ENCODE results near the gene WEE2. TPM values are rescaled to one million over a fixed set of nuclear protein-coding genes. Genes with fewer than 3 reads are reported as not detected.

The WEE2 gene
- total and polyA plus RNA-seq, 9 of the 15 experiments (the other 6 are each of a cell fraction or from before 2014, with no cell fraction given), result not detected

DNA sequence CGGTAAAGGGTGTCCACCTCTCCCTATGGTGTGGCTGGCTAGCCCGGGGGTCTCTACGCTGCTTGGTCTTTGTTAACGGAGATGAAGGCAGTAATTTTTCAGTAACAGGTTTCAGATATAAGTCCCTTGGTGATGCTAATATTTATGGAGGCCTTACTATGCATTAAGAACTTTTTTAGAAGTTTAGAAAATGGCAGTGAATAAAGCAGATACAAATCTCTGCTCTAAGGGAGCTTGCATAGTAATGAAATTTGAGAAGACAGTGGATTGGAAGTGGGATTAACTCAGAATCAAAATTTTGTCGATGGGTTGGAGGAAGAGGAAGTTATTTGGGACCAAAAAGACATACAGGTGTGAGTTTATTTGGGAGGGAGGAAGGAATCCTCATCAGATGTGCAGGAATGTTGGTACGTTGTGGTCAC lies 30.4 kb downstream of the WEE2 start (continued):
- TF ChIP-seq, protein P1, sequence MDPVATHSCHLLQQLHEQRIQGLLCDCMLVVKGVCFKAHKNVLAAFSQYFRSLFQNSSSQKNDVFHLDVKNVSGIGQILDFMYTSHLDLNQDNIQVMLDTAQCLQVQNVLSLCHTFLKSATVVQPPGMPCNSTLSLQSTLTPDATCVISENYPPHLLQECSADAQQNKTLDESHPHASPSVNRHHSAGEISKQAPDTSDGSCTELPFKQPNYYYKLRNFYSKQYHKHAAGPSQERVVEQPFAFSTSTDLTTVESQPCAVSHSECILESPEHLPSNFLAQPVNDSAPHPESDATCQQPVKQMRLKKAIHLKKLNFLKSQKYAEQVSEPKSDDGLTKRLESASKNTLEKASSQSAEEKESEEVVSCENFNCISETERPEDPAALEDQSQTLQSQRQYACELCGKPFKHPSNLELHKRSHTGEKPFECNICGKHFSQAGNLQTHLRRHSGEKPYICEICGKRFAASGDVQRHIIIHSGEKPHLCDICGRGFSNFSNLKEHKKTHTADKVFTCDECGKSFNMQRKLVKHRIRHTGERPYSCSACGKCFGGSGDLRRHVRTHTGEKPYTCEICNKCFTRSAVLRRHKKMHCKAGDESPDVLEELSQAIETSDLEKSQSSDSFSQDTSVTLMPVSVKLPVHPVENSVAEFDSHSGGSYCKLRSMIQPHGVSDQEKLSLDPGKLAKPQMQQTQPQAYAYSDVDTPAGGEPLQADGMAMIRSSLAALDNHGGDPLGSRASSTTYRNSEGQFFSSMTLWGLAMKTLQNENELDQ (CRISPR knock-in tag; IDR thresholded peaks at IDR 0.05; ENCODE audit: borderline replicate concordance), result no peak
- no peak for TF ChIP-seq SAP30 (IDR thresholded peaks at IDR 0.05; ENCODE audit: borderline replicate concordance, insufficient read depth, low read depth, low read length, poor library complexity, severe bottlenecking)
- 0 out of 2 replicates have a peak, but pooled peaks have one; percentile 9 for TF ChIP-seq ZNF384 (IDR thresholded peaks at IDR 0.05; ENCODE audit: low read depth, low read length)
- no peak for TF ChIP-seq RUNX1 (IDR thresholded peaks at IDR 0.05; ENCODE audit: low read depth)
- peak in 1 of 3 experiments; percentile 89 for TF ChIP-seq YY1 (IDR thresholded peaks at IDR 0.05; ENCODE audit: borderline replicate concordance in 1 of 3, control insufficient read depth in 1 of 3, extremely low read depth in 1 of 3, insufficient read depth in 3 of 3, insufficient read length in 1 of 3, insufficient replicate concordance in 2 of 3, low read depth in 1 of 3, low read length in 2 of 3)
- no peak for TF ChIP-seq EHMT2 (IDR thresholded peaks at IDR 0.05)
- TF ChIP-seq CUX1 (CRISPR knock-in tag; IDR thresholded peaks at IDR 0.05), result no peak
- TF ChIP-seq PREB (CRISPR knock-in tag; IDR thresholded peaks at IDR 0.05), result no peak
- TF ChIP-seq ZC3H4 (CRISPR knock-in tag; IDR thresholded peaks at IDR 0.05; ENCODE audit: borderline replicate concordance), result no peak
- TF ChIP-seq, protein P2, sequence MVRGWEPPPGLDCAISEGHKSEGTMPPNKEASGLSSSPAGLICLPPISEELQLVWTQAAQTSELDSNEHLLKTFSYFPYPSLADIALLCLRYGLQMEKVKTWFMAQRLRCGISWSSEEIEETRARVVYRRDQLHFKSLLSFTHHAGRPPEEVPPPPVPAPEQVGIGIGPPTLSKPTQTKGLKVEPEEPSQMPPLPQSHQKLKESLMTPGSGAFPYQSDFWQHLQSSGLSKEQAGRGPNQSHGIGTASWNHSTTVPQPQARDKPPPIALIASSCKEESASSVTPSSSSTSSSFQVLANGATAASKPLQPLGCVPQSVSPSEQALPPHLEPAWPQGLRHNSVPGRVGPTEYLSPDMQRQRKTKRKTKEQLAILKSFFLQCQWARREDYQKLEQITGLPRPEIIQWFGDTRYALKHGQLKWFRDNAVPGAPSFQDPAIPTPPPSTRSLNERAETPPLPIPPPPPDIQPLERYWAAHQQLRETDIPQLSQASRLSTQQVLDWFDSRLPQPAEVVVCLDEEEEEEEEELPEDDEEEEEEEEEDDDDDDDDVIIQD (CRISPR knock-in tag; IDR thresholded peaks at IDR 0.05), result no peak
- no peak for TF ChIP-seq SRSF9 (IDR thresholded peaks at IDR 0.05; ENCODE audit: borderline replicate concordance, low read depth, low read length)
- TF ChIP-seq, protein P3, sequence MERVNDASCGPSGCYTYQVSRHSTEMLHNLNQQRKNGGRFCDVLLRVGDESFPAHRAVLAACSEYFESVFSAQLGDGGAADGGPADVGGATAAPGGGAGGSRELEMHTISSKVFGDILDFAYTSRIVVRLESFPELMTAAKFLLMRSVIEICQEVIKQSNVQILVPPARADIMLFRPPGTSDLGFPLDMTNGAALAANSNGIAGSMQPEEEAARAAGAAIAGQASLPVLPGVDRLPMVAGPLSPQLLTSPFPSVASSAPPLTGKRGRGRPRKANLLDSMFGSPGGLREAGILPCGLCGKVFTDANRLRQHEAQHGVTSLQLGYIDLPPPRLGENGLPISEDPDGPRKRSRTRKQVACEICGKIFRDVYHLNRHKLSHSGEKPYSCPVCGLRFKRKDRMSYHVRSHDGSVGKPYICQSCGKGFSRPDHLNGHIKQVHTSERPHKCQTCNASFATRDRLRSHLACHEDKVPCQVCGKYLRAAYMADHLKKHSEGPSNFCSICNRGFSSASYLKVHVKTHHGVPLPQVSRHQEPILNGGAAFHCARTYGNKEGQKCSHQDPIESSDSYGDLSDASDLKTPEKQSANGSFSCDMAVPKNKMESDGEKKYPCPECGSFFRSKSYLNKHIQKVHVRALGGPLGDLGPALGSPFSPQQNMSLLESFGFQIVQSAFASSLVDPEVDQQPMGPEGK (CRISPR knock-in tag; IDR thresholded peaks at IDR 0.05; ENCODE audit: borderline replicate concordance), result no peak
- no peak for TF ChIP-seq CAMTA2 (CRISPR knock-in tag; conservative IDR thresholded peaks at IDR 0.05)
- 0 out of 2 replicates have a peak, but pooled peaks have one; percentile 6 for TF ChIP-seq NFXL1 (CRISPR knock-in tag; IDR thresholded peaks at IDR 0.05)

All from K562 (cell line).